HEK293T (cell line): ENCODE measurements around the gene ARNT2.

Experiments used
- BHLHE40 ChIP-seq: fragments of 450-650 bp; IDR thresholded peaks from 2 replicates; pipeline ENCODE4 v1.6.1; 2016; ENCODE audit warnings: mild to moderate bottlenecking, moderate library complexity, borderline replicate concordance
- CTBP1 ChIP-seq: fragments of 450-650 bp; IDR thresholded peaks from 2 replicates; pipeline ENCODE4 v1.6.1; 2016; ENCODE audit warnings: borderline replicate concordance
- FOXA1 ChIP-seq: fragments of 450-650 bp; IDR thresholded peaks from 2 replicates; pipeline ENCODE4 v1.6.1; 2016; ENCODE audit warnings: mild to moderate bottlenecking
- FOXK2 ChIP-seq: fragments of 450-650 bp; IDR thresholded peaks from 2 replicates; pipeline ENCODE4 v1.6.1; 2016; ENCODE audit warnings: mild to moderate bottlenecking
- NFRKB ChIP-seq: fragments of 450-650 bp; IDR thresholded peaks from 2 replicates; pipeline ENCODE4 v1.6.1; 2016; ENCODE audit warnings: mild to moderate bottlenecking, moderate library complexity
- SP1 ChIP-seq: fragments of 450-650 bp; IDR thresholded peaks from 2 replicates; pipeline ENCODE4 v1.6.1; 2017

- TF ChIP-seq FOXK2, result no peak
- no peak for TF ChIP-seq NFRKB
- TF ChIP-seq FOXA1, result no peak
- TF ChIP-seq BHLHE40, result no peak
- TF ChIP-seq SP1, result no peak
- TF ChIP-seq CTBP1, result no peak
Observed at GRCh38 chr15:80461356-80462095, 57.3 kb downstream of the ARNT2 start.
